Astrocyte of the cerebellum (primary cell): ENCODE results near the gene RGMB.

Source experiments
- DNase-seq: peaks from one replicate; pipeline ENCODE4 v3.0.0-alpha.2; 2011; ENCODE audit warnings: low read depth
- H3K4me3 ChIP-seq: 2 replicates; pipeline ENCODE4 v1.5.1; 2011; ENCODE audit warnings: mild to moderate bottlenecking, low read depth, low read length, moderate library complexity
- in situ Hi-C: cut with HindIII; loops from 2 replicates; pipeline ENCODE4 v1.10.0; 2017; ENCODE audit warnings: low sequenced_read_pairs
- TF ChIP-seq, protein P1 (sequence below): IDR thresholded peaks from 2 replicates; pipeline ENCODE4 v1.5.1; 2012; ENCODE audit warnings: low read length, low read depth, moderate library complexity, mild to moderate bottlenecking; ENCODE audit errors: missing control alignments

Gene RGMB

DNA sequence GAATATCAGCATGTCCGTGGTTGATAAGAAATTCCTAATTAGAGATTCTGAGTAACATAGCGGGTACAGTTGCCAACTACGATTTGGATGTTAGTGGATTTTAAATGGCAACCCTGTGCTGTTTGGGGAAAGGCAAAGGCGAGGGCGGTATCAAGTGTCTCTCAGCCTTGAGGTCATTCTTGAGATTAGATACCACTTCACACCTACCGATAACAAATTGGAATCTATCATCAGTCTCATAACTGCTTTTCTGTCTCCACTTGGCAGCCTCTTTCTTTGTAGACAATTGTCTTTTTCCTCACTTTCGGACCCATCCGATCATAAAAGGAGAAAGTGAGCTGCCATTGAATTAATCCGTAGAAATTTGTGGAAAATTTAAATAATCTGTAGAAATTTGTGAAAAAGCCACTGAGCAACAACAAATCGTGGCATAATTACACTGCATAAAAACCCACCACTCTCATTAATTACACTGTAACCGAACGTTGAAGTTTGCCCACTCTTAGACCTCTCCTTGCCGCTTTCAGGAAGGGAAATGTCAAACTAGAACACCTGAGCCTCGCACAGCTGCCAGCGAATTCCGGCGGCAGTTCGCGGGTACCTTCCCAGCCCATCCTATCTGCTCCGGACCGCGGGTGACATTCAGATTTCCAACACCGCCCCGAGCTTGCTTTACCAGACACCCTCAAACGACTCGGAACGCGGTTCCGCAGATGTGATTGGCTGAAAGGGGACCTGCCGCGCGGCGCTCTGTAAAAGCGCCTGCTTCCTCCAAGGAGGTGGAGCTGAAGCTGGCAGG, 849 bp upstream of the RGMB start:
- no peak for DNase-seq
- H3K4me3 ChIP-seq, result peak overlapping the region; percentile 56
- in situ Hi-C loops, result no loop called here
- TF ChIP-seq, protein P1, sequence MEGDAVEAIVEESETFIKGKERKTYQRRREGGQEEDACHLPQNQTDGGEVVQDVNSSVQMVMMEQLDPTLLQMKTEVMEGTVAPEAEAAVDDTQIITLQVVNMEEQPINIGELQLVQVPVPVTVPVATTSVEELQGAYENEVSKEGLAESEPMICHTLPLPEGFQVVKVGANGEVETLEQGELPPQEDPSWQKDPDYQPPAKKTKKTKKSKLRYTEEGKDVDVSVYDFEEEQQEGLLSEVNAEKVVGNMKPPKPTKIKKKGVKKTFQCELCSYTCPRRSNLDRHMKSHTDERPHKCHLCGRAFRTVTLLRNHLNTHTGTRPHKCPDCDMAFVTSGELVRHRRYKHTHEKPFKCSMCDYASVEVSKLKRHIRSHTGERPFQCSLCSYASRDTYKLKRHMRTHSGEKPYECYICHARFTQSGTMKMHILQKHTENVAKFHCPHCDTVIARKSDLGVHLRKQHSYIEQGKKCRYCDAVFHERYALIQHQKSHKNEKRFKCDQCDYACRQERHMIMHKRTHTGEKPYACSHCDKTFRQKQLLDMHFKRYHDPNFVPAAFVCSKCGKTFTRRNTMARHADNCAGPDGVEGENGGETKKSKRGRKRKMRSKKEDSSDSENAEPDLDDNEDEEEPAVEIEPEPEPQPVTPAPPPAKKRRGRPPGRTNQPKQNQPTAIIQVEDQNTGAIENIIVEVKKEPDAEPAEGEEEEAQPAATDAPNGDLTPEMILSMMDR, result no peak

DNA sequence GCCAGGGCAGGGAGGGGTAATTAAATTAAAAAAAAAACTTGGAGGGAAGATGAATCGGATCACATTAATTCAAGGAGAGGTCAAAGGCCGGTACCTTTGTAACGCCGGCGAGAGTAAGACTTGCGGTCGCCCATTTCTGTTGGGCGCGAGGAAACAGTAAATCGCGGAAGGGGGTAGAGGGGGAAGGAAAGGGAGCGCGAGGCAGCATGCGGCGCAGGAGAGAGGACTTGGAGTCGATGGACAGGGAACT, 324 bp upstream of the RGMB start:
- no peak for DNase-seq
- in situ Hi-C loops, result no loop called here
- TF ChIP-seq, protein P1, result no peak
- peak overlapping the region; percentile 56 for H3K4me3 ChIP-seq

DNA sequence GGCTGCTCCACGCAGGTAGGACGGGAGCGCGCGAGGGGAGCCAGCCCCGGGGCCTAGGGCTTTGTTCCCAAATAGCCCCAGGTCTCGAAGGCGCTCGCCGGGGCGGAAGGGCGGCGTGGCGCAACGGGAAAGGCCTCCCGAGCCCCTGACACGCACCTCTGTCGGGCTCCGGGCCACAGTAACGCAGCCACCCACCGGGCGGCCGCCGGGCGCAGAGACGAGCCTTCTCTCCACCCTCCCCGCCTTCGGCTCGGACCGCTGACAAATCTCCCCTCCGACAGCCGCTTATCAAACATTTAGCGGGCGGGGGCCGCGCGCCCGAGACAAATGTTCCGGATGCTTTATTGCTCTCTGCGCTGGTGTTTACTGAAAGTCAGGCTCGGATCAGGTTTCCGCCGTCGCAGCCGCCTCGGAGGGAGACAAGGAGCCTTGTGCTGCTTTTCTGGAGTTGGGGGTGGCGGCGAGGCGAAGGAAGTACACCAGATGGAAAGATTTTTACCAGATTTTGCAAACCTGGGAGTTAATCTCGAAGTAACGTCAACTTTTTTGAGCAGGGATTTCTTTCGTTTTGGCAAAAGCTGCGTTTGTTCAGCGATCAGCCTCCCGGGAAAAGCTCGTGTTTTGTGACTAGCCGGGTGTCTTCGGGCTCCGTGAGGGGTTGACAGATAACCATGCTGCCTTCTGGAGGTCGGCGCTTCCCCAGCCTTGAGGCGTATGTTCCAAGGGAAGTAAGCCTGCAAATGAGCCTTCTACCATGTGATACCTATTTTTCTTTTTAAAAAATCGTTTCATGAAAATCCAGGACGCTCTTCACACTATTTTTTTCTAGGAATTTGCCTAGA, 950 bp downstream of the RGMB start:
- peak overlapping the region; percentile 56 for H3K4me3 ChIP-seq
- in situ Hi-C loops, result no loop called here
- no peak for DNase-seq
- TF ChIP-seq, protein P1, result no peak

DNA sequence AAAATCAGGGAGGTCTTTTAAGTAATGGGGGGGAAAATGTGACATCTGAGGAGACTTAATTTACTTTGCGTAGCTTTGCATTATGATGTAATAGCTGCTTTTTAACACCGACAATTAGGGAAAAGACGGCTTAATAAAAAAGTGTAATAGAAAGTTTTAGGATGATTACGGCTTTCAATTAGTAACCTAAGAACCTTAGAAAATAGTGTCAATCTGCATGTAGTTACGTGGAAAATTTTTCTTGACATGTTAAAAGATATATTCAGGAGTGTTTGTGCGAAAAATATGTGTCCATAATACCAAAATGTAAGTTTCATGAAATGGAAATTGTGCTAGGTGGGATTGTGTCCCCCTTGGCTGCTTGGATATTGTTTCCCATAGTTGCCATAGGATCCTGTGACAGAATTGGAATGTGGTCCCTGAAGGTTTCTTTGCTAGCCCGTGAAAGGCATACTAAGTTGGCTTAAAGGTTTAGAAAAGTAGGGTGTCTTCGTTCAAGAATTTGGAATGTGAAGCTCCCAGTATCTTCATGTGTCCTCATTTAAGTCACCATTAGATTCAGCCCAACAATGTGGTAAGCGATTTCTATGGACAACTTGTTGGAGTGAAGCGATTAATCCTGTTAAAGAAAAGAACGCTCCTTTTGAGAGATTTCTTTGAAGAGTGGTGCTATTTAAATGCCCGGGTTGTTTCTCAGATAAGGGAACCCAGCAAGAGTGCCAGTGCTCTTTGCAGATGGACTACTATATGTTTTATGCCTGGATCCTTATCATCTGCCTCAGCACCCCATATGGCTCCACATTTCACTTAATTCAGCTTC, 2.0 kb downstream of the RGMB start:
- no peak for DNase-seq
- H3K4me3 ChIP-seq, result peak overlapping the region; percentile 56
- in situ Hi-C loops, result no loop called here
- TF ChIP-seq, protein P1, result no peak

DNA sequence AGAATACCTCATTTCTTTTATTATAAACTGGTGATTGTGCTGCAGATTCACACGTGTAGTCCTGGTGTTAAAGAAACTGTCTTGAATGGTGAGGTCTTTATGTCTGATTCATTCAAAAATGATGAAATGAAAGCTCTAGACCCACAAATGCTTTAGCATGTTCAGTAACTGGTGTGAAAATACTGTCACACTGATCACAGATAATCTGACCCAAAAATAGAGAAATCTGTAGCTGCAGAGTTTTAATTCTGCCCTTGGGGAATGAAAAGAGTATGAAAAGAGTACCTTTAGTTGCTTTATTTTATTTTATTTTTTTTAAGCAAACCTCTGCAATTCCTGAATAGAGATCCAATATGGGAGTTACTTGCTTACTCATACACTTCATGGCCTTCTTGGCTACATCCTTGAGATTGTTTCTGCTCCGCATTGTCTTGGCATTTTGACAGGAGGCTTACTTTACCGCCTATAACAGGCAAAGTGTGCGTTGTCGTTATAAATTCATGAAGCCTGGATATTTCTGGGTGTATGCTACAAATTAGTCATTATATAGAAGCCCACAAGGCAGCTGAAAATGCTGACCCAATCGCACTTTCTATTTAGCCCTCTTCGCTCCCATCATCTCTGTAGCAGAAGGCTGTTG, 2.7 kb downstream of the RGMB start:
- TF ChIP-seq, protein P1, result no peak
- in situ Hi-C loops, result no loop called here
- DNase-seq, result no peak
- peak overlapping the region; percentile 56 for H3K4me3 ChIP-seq

DNA sequence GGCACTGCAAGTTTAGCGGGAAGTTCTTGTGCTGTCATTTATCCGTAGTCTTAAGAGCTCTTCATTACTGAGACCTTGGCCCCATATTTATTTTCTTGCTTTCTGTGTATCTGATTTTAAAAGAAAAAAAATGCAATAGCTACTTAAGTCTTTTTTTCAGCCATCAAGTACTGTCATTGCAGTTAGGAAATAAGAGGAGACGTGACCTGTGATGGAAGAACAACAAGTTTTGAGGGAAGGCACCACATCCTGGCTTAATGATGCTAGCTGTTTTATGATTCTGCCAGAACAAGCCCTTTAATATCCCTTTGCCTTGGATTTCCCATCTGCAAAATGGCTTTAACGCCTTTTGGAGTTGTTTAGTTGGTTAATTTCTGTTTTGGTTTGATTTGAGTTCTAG, 3.8 kb downstream of the RGMB start:
- in situ Hi-C loops, result no loop called here
- no peak overlapping the region for H3K4me3 ChIP-seq
- TF ChIP-seq, protein P1, result no peak
- no peak for DNase-seq
